Upper lobe of left lung (tissue), 4 donors: ENCODE measurements around the gene ETFB.

Experiments
- POLR2A ChIP-seq, 4 donors: fragments of 450-650 bp; IDR thresholded peaks; one replicate each; pipeline ENCODE4 v1.5.1; 2016 to 2017; ENCODE audit warnings: antibody characterized with exemption in 4 of 4, mild to moderate bottlenecking in 2 of 4
- TF ChIP-seq, protein P1 (sequence below), 6 experiments: fragments of 450-650 bp in 4 of 6; fragments of 200-600 bp in 2 of 6; sonication (generic) in 2 of 6; IDR thresholded peaks; one replicate each; pipeline ENCODE4 v1.5.1; 2016 to 2019; ENCODE audit warnings: antibody characterized with exemption in 6 of 6

DNA sequence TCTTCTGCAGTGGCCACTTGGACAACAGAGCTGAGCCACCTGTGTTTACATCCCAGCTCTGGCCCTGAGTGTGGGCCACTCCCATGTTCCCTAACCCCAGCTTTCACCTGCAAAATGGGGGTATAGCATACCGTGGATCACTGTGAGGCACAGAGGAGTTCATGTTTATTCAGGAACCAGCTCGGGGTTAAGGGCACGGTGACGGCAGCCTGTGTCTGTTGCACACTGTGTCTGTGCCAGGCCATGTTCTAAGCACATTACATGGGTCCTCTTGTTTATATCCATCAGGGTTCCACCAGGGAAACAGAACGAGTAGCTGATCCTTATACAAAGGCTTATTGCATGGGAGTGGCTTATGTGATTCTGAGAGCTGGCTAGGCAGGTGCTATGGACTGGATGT, 68.8 kb downstream of the ETFB start:
- TF ChIP-seq POLR2A (IDR thresholded peaks at IDR 0.05): no peak
- TF ChIP-seq, protein P1, sequence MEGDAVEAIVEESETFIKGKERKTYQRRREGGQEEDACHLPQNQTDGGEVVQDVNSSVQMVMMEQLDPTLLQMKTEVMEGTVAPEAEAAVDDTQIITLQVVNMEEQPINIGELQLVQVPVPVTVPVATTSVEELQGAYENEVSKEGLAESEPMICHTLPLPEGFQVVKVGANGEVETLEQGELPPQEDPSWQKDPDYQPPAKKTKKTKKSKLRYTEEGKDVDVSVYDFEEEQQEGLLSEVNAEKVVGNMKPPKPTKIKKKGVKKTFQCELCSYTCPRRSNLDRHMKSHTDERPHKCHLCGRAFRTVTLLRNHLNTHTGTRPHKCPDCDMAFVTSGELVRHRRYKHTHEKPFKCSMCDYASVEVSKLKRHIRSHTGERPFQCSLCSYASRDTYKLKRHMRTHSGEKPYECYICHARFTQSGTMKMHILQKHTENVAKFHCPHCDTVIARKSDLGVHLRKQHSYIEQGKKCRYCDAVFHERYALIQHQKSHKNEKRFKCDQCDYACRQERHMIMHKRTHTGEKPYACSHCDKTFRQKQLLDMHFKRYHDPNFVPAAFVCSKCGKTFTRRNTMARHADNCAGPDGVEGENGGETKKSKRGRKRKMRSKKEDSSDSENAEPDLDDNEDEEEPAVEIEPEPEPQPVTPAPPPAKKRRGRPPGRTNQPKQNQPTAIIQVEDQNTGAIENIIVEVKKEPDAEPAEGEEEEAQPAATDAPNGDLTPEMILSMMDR (IDR thresholded peaks at IDR 0.05): no peak
